Breast epithelium (tissue), 4 donors: Measurements from ENCODE around the gene CYBC1. TPM values are rescaled to one million over a fixed set of nuclear protein-coding genes. Genes with fewer than 3 reads are reported as not detected.
A peak's percentile ranks its signal among the peaks of the same experiment; 100 is the strongest.

ENCODE experiments used
- DNase-seq, 2 donors: peaks; one replicate each; pipeline ENCODE4 v3.0.0-alpha.2; 2019; ENCODE audit warnings: low spot score in 2 of 2
- H3K27ac ChIP-seq, 2 donors: fragments of 200-600 bp; sonication (generic) in 1 of 2; one replicate each; pipeline ENCODE4 v1.5.1; 2016 to 2019; ENCODE audit warnings: mild to moderate bottlenecking in 1 of 2
- H3K27me3 ChIP-seq, 2 donors: fragments of 200-600 bp; sonication (generic) in 1 of 2; one replicate each; pipeline versions ENCODE4 v1.5.1 to v1.6.0; 2017 to 2019; ENCODE audit warnings: control low read depth in 1 of 2, mild to moderate bottlenecking in 1 of 2
- H3K36me3 ChIP-seq: fragments of 200-600 bp; one replicate; pipeline ENCODE4 v1.5.1; 2019
- H3K4me1 ChIP-seq, 2 donors: fragments of 200-600 bp; sonication (generic); one replicate each; pipeline ENCODE4 v1.5.1; 2016 to 2019; ENCODE audit warnings: control low read depth in 1 of 2
- H3K4me3 ChIP-seq, 3 donors: fragments of 200-600 bp; sonication (generic); 1 replicate in 2 of 3; 2 replicates in 1 of 3; pipeline ENCODE4 v1.5.1; 2016 to 2019; ENCODE audit warnings: mild to moderate bottlenecking in 3 of 3, moderate library complexity in 2 of 3
- H3K9me3 ChIP-seq, 2 donors: fragments of 200-600 bp; sonication (generic) in 1 of 2; one replicate each; pipeline ENCODE4 v1.5.1; 2016 to 2019; ENCODE audit warnings: control low read depth in 1 of 2
- CTCF ChIP-seq, 3 donors: fragments of 450-650 bp; IDR thresholded peaks; one replicate each; pipeline ENCODE4 v1.5.1; 2016 to 2017; ENCODE audit warnings: antibody characterized with exemption in 3 of 3, mild to moderate bottlenecking in 3 of 3, moderate library complexity in 3 of 3
- POLR2A ChIP-seq: fragments of 450-650 bp; IDR thresholded peaks from one replicate; pipeline ENCODE4 v1.6.1; 2016; ENCODE audit warnings: antibody characterized with exemption, mild to moderate bottlenecking, moderate library complexity
- POLR2AphosphoS5 ChIP-seq, 3 donors: sonication (generic); formaldehyde crosslinking; IDR thresholded peaks; one replicate each; pipeline ENCODE4 v1.6.1; 2017; ENCODE audit warnings: antibody characterized with exemption in 3 of 3
- intact Hi-C: fragments of 100-400 bp; cut with DNase I; formaldehyde crosslinking; loops from one replicate; pipeline ENCODE4 v1.15.1; 2023; ENCODE audit warnings: low total_unique reads
- total RNA-seq, 3 donors: library from RNA; depleted of rRNA; stranded (reverse); fragments of >200 nt; gene quantifications; one replicate each; pipeline ENCODE4 v1.1.0, GENCODE V29; 2016

Gene CYBC1
- total RNA-seq, 3 donors from 2014 or later: 54.7 to 71.4 (median 61.9) TPM

- TF ChIP-seq CTCF (IDR thresholded peaks at IDR 0.05): no peak
- TF ChIP-seq POLR2A: no peak
- Histone ChIP-seq H3K4me3 (no peak overlapping the region), H3K4me1 (no peaks in the 10 kb centered on the region), H3K9me3 (no peaks in the 10 kb centered on the region), H3K27me3 (no peaks in the 10 kb centered on the region), H3K36me3 (no peaks in the 10 kb centered on the region), H3K27ac (no peak overlapping the region)
- DNase-seq: no peak
- intact Hi-C loops: no loop called here
These were observed 40.1 kb upstream of the CYBC1 start for GRCh38 chr17:82490512-82491195.

- no peak for DNase-seq
- intact Hi-C loops: loop anchor here (2.0 to 10.0 kb wide), 2 partner anchors 51 to 1855 kb away; no protein-coding TSS in a partner anchor
- Histone ChIP-seq H3K27me3 (no peaks in the 10 kb centered on the region), H3K4me3 (no peak overlapping the region), H3K27ac (no peak overlapping the region), H3K4me1 (no peaks in the 10 kb centered on the region), H3K9me3 (no peaks in the 10 kb centered on the region), H3K36me3 (no peaks in the 10 kb centered on the region)
- TF ChIP-seq POLR2A (no peak), CTCF (IDR thresholded peaks at IDR 0.05) (no peak), POLR2AphosphoS5 (IDR thresholded peaks at IDR 0.05) (no peak)
These were observed 39.4 kb upstream of the CYBC1 start for GRCh38 chr17:82489851-82490511.

GRCh38 chr17:82489117-82489516 lies 38.6 kb upstream of the CYBC1 start:
- Histone ChIP-seq H3K27ac (peak overlapping the region in 1 of 2 donors; percentile 19), H3K36me3 (no peaks in the 10 kb centered on the region), H3K4me1 (no peaks in the 10 kb centered on the region), H3K27me3 (no peaks in the 10 kb centered on the region), H3K4me3 (no peak overlapping the region), H3K9me3 (no peaks in the 10 kb centered on the region)
- intact Hi-C loops: loop anchor here (2.0 to 10.0 kb wide), 2 partner anchors 52 to 1854 kb away; no protein-coding TSS in a partner anchor
- TF ChIP-seq CTCF (IDR thresholded peaks at IDR 0.05) (no peak), POLR2A (no peak), POLR2AphosphoS5 (IDR thresholded peaks at IDR 0.05) (no peak)
- no peak for DNase-seq

- TF ChIP-seq POLR2A (no peak), CTCF (IDR thresholded peaks at IDR 0.05) (no peak), POLR2AphosphoS5 (IDR thresholded peaks at IDR 0.05) (no peak)
- Histone ChIP-seq H3K9me3 (no peaks in the 10 kb centered on the region), H3K27me3 (no peaks in the 10 kb centered on the region), H3K27ac (no peak overlapping the region), H3K4me1 (no peaks in the 10 kb centered on the region), H3K4me3 (no peak overlapping the region), H3K36me3 (no peaks in the 10 kb centered on the region)
- intact Hi-C loops: loop anchor here (2.0 to 10.0 kb wide), 2 partner anchors 53 to 1853 kb away; no protein-coding TSS in a partner anchor
- no peak for DNase-seq
These were observed 37.4 kb upstream of the CYBC1 start for GRCh38 chr17:82487910-82488309.
